CD4-positive, alpha-beta memory T cell (primary cell): Measurements from ENCODE around the gene FSIP1. TPM values are rescaled to one million over a fixed set of nuclear protein-coding genes. Genes with fewer than 3 reads are reported as not detected.
A peak's percentile ranks its signal among the peaks of the same experiment; 100 is the strongest.

Source experiments
- CTCF ChIA-PET: fragments of 350-600 bp; sonication (Branson Sonifier 250); formaldehyde crosslinking; loops from one replicate; lab custom pipeline; 2021; ENCODE audit warnings: inconsistent platforms; ENCODE audit not compliant: partially characterized antibody; lab: Charles Lee
- POLR2A ChIA-PET: fragments of 350-600 bp; sonication (Branson Sonifier 250); formaldehyde crosslinking; loops from one replicate; lab custom pipeline; 2021; ENCODE audit not compliant: partially characterized antibody; lab: Charles Lee
- DNase-seq, 5 donors: peaks; one replicate each; pipeline versions ENCODE4 v3.0.0 to v3.0.0-alpha.2; 2020 to 2022; ENCODE audit warnings: mixed read lengths in 1 of 5
- H3K27ac ChIP-seq: one replicate; pipeline ENCODE4 v1.7.0; 2013; ENCODE audit warnings: low read depth, low read length
- H3K27me3 ChIP-seq: 2 replicates; pipeline ENCODE4 v1.7.0; 2013; ENCODE audit warnings: mild to moderate bottlenecking, low read length, moderate library complexity; ENCODE audit not compliant: insufficient read depth
- H3K36me3 ChIP-seq: 2 replicates; pipeline ENCODE4 v1.7.0; 2013; ENCODE audit warnings: mild to moderate bottlenecking, low read length, moderate library complexity; ENCODE audit not compliant: insufficient read depth
- H3K4me1 ChIP-seq: 2 replicates; pipeline ENCODE4 v1.7.0; 2013; ENCODE audit warnings: mild to moderate bottlenecking, low read length, moderate library complexity; ENCODE audit not compliant: insufficient read depth
- H3K4me3 ChIP-seq, 2 donors: one replicate each; pipeline ENCODE4 v1.7.0; 2013; ENCODE audit warnings: low read length in 2 of 2, mild to moderate bottlenecking in 1 of 2
- H3K9me3 ChIP-seq, 2 donors: one replicate each; pipeline ENCODE4 v1.7.0; 2013; ENCODE audit warnings: low read length in 2 of 2, control low read depth in 1 of 2; ENCODE audit not compliant: control insufficient read depth in 1 of 2
- H3K27ac Mint-ChIP-seq, 7 donors: one replicate each; pipeline ENCODE4 v1.8.0; 2020 to 2021; ENCODE audit warnings: mixed read lengths in 7 of 7, mild to moderate bottlenecking in 6 of 7, inconsistent platforms in 3 of 7, moderate library complexity in 3 of 7
- H3K27me3 Mint-ChIP-seq, 2 donors: one replicate each; pipeline ENCODE4 v1.8.0; 2020 to 2021; ENCODE audit warnings: mixed read lengths in 2 of 2
- H3K36me3 Mint-ChIP-seq, 2 donors: one replicate each; pipeline ENCODE4 v1.8.0; 2020 to 2021; ENCODE audit warnings: mixed read lengths in 2 of 2, inconsistent platforms in 1 of 2, mild to moderate bottlenecking in 1 of 2
- H3K4me1 Mint-ChIP-seq, 4 donors: one replicate each; pipeline ENCODE4 v1.8.0; 2020 to 2021; ENCODE audit warnings: mixed read lengths in 4 of 4, mild to moderate bottlenecking in 1 of 4
- H3K4me3 Mint-ChIP-seq, 8 donors: one replicate each; pipeline ENCODE4 v1.8.0; 2020 to 2021; ENCODE audit warnings: mixed read lengths in 8 of 8, mild to moderate bottlenecking in 7 of 8, moderate library complexity in 6 of 8, inconsistent platforms in 3 of 8
- H3K9me3 Mint-ChIP-seq, 8 donors: one replicate each; pipeline ENCODE4 v1.8.0; 2020 to 2021; ENCODE audit warnings: mixed read lengths in 8 of 8, mild to moderate bottlenecking in 5 of 8, inconsistent platforms in 3 of 8, moderate library complexity in 1 of 8
- intact Hi-C: fragments of 100-400 bp; cut with micrococcal nuclease; formaldehyde crosslinking; loops from one replicate; pipeline ENCODE4 v1.15.1; 2023
- polyA plus RNA-seq, 2 donors: library from polyadenylated mRNA; unstranded; fragments of 300-500 nt; fragmentation: Illumina TruSeq; gene quantifications; one replicate each; pipeline ENCODE4 v1.2.3, GENCODE V29; 2021
- total RNA-seq, 2 experiments: library from RNA; stranded (reverse); gene quantifications; one replicate each; pipeline ENCODE4 v1.2.3, GENCODE V29; 2021

Gene FSIP1
- total and polyA plus RNA-seq, 4 experiments from 2014 or later = 0.47 to 1.6 (median 1.1) TPM

GRCh38 chr15:39593071-39593655 lies 189.5 kb downstream of the FSIP1 start:
- Histone ChIP-seq H3K27ac (no peak overlapping the region), H3K4me1 (peaks cover 5% of the 10 kb centered on the region), H3K36me3 (no peaks in the 10 kb centered on the region), H3K27me3 (no peaks in the 10 kb centered on the region), H3K4me3 (no peak overlapping the region), H3K9me3 (no peaks in the 10 kb centered on the region)
- CTCF ChIA-PET = interaction anchor here (0.6 to 7.2 kb wide), 20 partner anchors 10 to 195 kb away, joined by 3 to 132 read pairs (median 4); partner anchors contain the start of gene THBS1
- Mint-ChIP-seq H3K36me3 (peaks cover 3 to 10% of the 10 kb centered on the region in 2 donors), H3K27me3 (no peaks in the 10 kb centered on the region), H3K27ac (peak overlapping the region in 2 of 7 donors; percentile 3 to 29), H3K4me3 (no peak overlapping the region), H3K4me1 (peaks cover 3 to 9% (median 6%) of the 10 kb centered on the region in 4 donors), H3K9me3 (no peaks in the 10 kb centered on the region)
- POLR2A ChIA-PET = interaction anchor here (0.6 to 3.5 kb wide), 7 partner anchors 8 to 164 kb away, joined by 3 to 29 read pairs (median 3); partner anchors contain the start of gene THBS1
- intact Hi-C loops = no loop called here
- DNase-seq = no peak

- intact Hi-C loops = no loop called here
- Mint-ChIP-seq H3K4me3 (no peak overlapping the region), H3K9me3 (no peaks in the 10 kb centered on the region), H3K27me3 (no peaks in the 10 kb centered on the region), H3K36me3 (peaks cover 3 to 10% of the 10 kb centered on the region in 2 donors), H3K27ac (no peak overlapping the region), H3K4me1 (peaks cover 3 to 9% (median 6%) of the 10 kb centered on the region in 4 donors)
- no peaks in the 10 kb centered on the region for H3K36me3 ChIP-seq
- no peaks in the 10 kb centered on the region for H3K27me3 ChIP-seq
- H3K27ac ChIP-seq = no peak overlapping the region
- peaks cover 5% of the 10 kb centered on the region for H3K4me1 ChIP-seq
- ChIA-PET CTCF (interaction anchor here (1.2 to 5.5 kb wide), 7 partner anchors 9 to 165 kb away, joined by 4 to 45 read pairs (median 6); partner anchors contain the start of gene THBS1), POLR2A (no interaction called here)
- no peak overlapping the region for H3K4me3 ChIP-seq
- no peak for DNase-seq
- H3K9me3 ChIP-seq = no peaks in the 10 kb centered on the region
Measured at GRCh38 chr15:39592500-39592899, 190.1 kb downstream of the FSIP1 start.

GRCh38 chr15:39591896-39592315 lies 190.7 kb downstream of the FSIP1 start:
- ChIA-PET CTCF (interaction anchor here (1.0 to 5.5 kb wide), 9 partner anchors 9 to 191 kb away, joined by 3 to 45 read pairs (median 5); partner anchors contain the start of genes FSIP1 and THBS1), POLR2A (interaction anchor here (1.2 to 1.5 kb wide), 2 partner anchors 10 to 165 kb away, joined by 4 read pairs; no protein-coding TSS in a partner anchor)
- Mint-ChIP-seq H3K36me3 (peaks cover 3 to 10% of the 10 kb centered on the region in 2 donors), H3K4me3 (no peak overlapping the region), H3K9me3 (no peaks in the 10 kb centered on the region), H3K27ac (no peak overlapping the region), H3K27me3 (no peaks in the 10 kb centered on the region), H3K4me1 (peaks cover 3 to 9% (median 6%) of the 10 kb centered on the region in 4 donors)
- H3K4me3 ChIP-seq = no peak overlapping the region
- intact Hi-C loops = no loop called here
- H3K9me3 ChIP-seq = no peaks in the 10 kb centered on the region
- DNase-seq = no peak
- peaks cover 5% of the 10 kb centered on the region for H3K4me1 ChIP-seq
- H3K36me3 ChIP-seq = no peaks in the 10 kb centered on the region
- H3K27me3 ChIP-seq = no peaks in the 10 kb centered on the region
- H3K27ac ChIP-seq = no peak overlapping the region

GRCh38 chr15:39591141-39591895 lies 191.3 kb downstream of the FSIP1 start:
- Mint-ChIP-seq H3K4me3 (no peak overlapping the region), H3K27ac (no peak overlapping the region), H3K4me1 (peaks cover 3 to 9% (median 6%) of the 10 kb centered on the region in 4 donors), H3K27me3 (no peaks in the 10 kb centered on the region), H3K36me3 (peaks cover 3 to 10% of the 10 kb centered on the region in 2 donors), H3K9me3 (no peaks in the 10 kb centered on the region)
- no peaks in the 10 kb centered on the region for H3K36me3 ChIP-seq
- no peaks in the 10 kb centered on the region for H3K27me3 ChIP-seq
- no peaks in the 10 kb centered on the region for H3K9me3 ChIP-seq
- POLR2A ChIA-PET = interaction anchor here (1.2 to 1.5 kb wide), 2 partner anchors 9 to 166 kb away, joined by 4 read pairs; no protein-coding TSS in a partner anchor
- peaks cover 5% of the 10 kb centered on the region for H3K4me1 ChIP-seq
- intact Hi-C loops = no loop called here
- no peak overlapping the region for H3K27ac ChIP-seq
- CTCF ChIA-PET = interaction anchor here (1.0 to 5.5 kb wide), 9 partner anchors 8 to 192 kb away, joined by 3 to 45 read pairs (median 5); partner anchors contain the start of genes FSIP1 and THBS1
- DNase-seq = no peak
- H3K4me3 ChIP-seq = no peak overlapping the region

GRCh38 chr15:39589815-39590644 lies 192.6 kb downstream of the FSIP1 start:
- no peaks in the 10 kb centered on the region for H3K9me3 Mint-ChIP-seq
- no peaks in the 10 kb centered on the region for H3K27me3 Mint-ChIP-seq
- intact Hi-C loops = no loop called here
- no peaks in the 10 kb centered on the region for H3K36me3 ChIP-seq
- peaks cover 3 to 10% of the 10 kb centered on the region in 2 donors for H3K36me3 Mint-ChIP-seq
- POLR2A ChIA-PET = interaction anchor here (1.4 kb wide), 1 partner anchor 10 kb away, joined by 4 read pairs; the partner anchor contains the start of gene THBS1
- no peaks in the 10 kb centered on the region for H3K9me3 ChIP-seq
- no peak overlapping the region for H3K4me3 Mint-ChIP-seq
- H3K4me3 ChIP-seq = no peak overlapping the region
- no peak for DNase-seq
- H3K4me1 Mint-ChIP-seq = peaks cover 6 to 15% (median 9%) of the 10 kb centered on the region in 4 donors
- CTCF ChIA-PET = interaction anchor here (4.3 kb wide), 1 partner anchor 167 kb away, joined by 30 read pairs; no protein-coding TSS in a partner anchor
- no peaks in the 10 kb centered on the region for H3K27me3 ChIP-seq
- H3K27ac Mint-ChIP-seq = no peak overlapping the region
- H3K4me1 ChIP-seq = peaks cover 5% of the 10 kb centered on the region
- H3K27ac ChIP-seq = no peak overlapping the region

- H3K27ac ChIP-seq = no peak overlapping the region
- peaks cover 3% of the 10 kb centered on the region for H3K4me1 ChIP-seq
- ChIA-PET CTCF (interaction anchor here (4.3 kb wide), 1 partner anchor 168 kb away, joined by 30 read pairs; no protein-coding TSS in a partner anchor), POLR2A (interaction anchor here (1.4 kb wide), 1 partner anchor 9 kb away, joined by 4 read pairs; the partner anchor contains the start of gene THBS1)
- no peak overlapping the region for H3K4me3 ChIP-seq
- no peaks in the 10 kb centered on the region for H3K9me3 Mint-ChIP-seq
- DNase-seq = no peak
- H3K9me3 ChIP-seq = no peaks in the 10 kb centered on the region
- no peak overlapping the region for H3K27ac Mint-ChIP-seq
- no peaks in the 10 kb centered on the region for H3K27me3 ChIP-seq
- H3K4me1 Mint-ChIP-seq = peaks cover 5 to 21% (median 10%) of the 10 kb centered on the region in 4 donors
- no peak overlapping the region for H3K4me3 Mint-ChIP-seq
- intact Hi-C loops = no loop called here
- no peaks in the 10 kb centered on the region for H3K27me3 Mint-ChIP-seq
- peaks cover 3 to 10% of the 10 kb centered on the region in 2 donors for H3K36me3 Mint-ChIP-seq
- H3K36me3 ChIP-seq = no peaks in the 10 kb centered on the region
Measured at GRCh38 chr15:39589193-39589814, 193.3 kb downstream of the FSIP1 start.
